Adrenal gland (tissue), 12 donors: ENCODE measurements around the gene INSRR. TPM values are rescaled to one million over a fixed set of nuclear protein-coding genes. Genes with fewer than 3 reads are reported as not detected.

Source experiments
- DNase-seq, 7 donors: peaks; one replicate each; pipeline ENCODE4 v3.0.0-alpha.2; 2019 to 2020
- H3K27ac ChIP-seq, 5 donors: fragments of 200-600 bp; sonication (generic) in 4 of 5; 1 replicate in 3 of 5; 2 replicates in 2 of 5; pipeline versions ENCODE4 v1.5.1 to v1.8.0; 2016 to 2020; ENCODE audit warnings: mild to moderate bottlenecking in 1 of 5
- H3K27me3 ChIP-seq: fragments of 200-600 bp; 2 replicates; pipeline ENCODE4 v1.8.0; 2021
- H3K36me3 ChIP-seq, 2 donors: fragments of 200-600 bp; replicated peaks in 1 of 2; 1 replicate in 1 of 2; 2 replicates in 1 of 2; pipeline versions ENCODE4 v1.5.1 to v1.8.0; 2018 to 2022
- H3K4me1 ChIP-seq, 2 donors: fragments of 200-600 bp; replicated peaks in 1 of 2; 1 replicate in 1 of 2; 2 replicates in 1 of 2; pipeline versions ENCODE4 v1.5.1 to v1.8.0; 2018 to 2021
- H3K4me3 ChIP-seq, 4 donors: fragments of 200-600 bp; sonication (generic) in 3 of 4; one replicate each; pipeline ENCODE4 v1.5.1; 2016 to 2018
- H3K9me3 ChIP-seq, 3 donors: fragments of 200-600 bp; sonication (generic) in 1 of 3; replicated peaks in 1 of 3; 1 replicate in 2 of 3; 2 replicates in 1 of 3; pipeline versions ENCODE4 v1.5.1 to v1.8.0; 2016 to 2021
- CTCF ChIP-seq, 6 experiments: fragments of 450-650 bp in 4 of 6; fragments of 200-600 bp in 2 of 6; sonication (generic) in 1 of 6; IDR thresholded peaks; 1 replicate in 5 of 6; 2 replicates in 1 of 6; pipeline versions ENCODE4 v1.5.1 to v1.8.0; 2016 to 2021; ENCODE audit warnings: antibody characterized with exemption in 6 of 6, mild to moderate bottlenecking in 2 of 6, moderate library complexity in 1 of 6
- POLR2A ChIP-seq, 2 donors: fragments of 450-650 bp; IDR thresholded peaks; one replicate each; pipeline ENCODE4 v1.6.1; 2017; ENCODE audit warnings: antibody characterized with exemption in 2 of 2, mild to moderate bottlenecking in 2 of 2, moderate library complexity in 1 of 2
- WGBS, 4 donors: extraction: QIAGEN DNeasy Blood & Tissue Kit in 2 of 4; methylation state at CpG; one replicate each; pipeline versions ENCODE4 v1.1.5 to v1.1.7; 2013 to 2017; 5-methylcytosine and 5-hydroxymethylcytosine counted together
- intact Hi-C, 2 donors: fragments of 100-400 bp; cut with DNase I; formaldehyde crosslinking; loops; one replicate each; pipeline versions ENCODE4 v1.14.1 to v1.15.0; 2022 to 2023
- polyA plus RNA-seq, 3 donors: library from polyadenylated mRNA; stranded (reverse); fragments of 200-250 nt in 2 of 3; fragments of 350-450 nt in 1 of 3; fragmentation: Illumina TruSeq in 1 of 3; extraction: RNeasy Lipid Tissue Mini Kit (QIAGEN cat#74804) in 1 of 3; gene quantifications; one replicate each; pipeline ENCODE4 v1.2.3, GENCODE V29; 2013 to 2014
- total RNA-seq, 9 donors: library from RNA; depleted of rRNA in 4 of 9; stranded (reverse); fragments of >200 nt in 4 of 9; fragments of 120-200 nt in 1 of 9; fragmentation: NEBNext Ultra II Directional in 1 of 9; extraction: Animal tissue kit (Norgen Biotek cat#: 25700) in 1 of 9; gene quantifications; one replicate each; pipeline versions ENCODE4 v1.1.0 to v1.2.4, GENCODE V29; 2013 to 2023
- donor health status: healthy with polysubstance abuse.
- donor health status: Bipolar disorder and iron deficiency.
- donor health status: DM: yes; HTN: yes; CAD: no.
- donor health status: DM: no; HTN: no; CAD: no.
- donor health status: DM: no; HTN: no; CAD: no.
- donor health status: DM: yes; HTN: yes; CAD: no.

Gene INSRR
- total and polyA plus RNA-seq, 12 donors = 0.04 to 8.7 (median 0.35) TPM; not detected in 2

GRCh38 chr1:156842618-156843300 is 16.2 kb downstream of the INSRR start:
- no peaks in the 10 kb centered on the region for H3K9me3 ChIP-seq
- H3K27ac ChIP-seq = no peak overlapping the region
- intact Hi-C loops = loop anchor here in 1 of 2 donors (5.0 kb wide), 1 partner anchor 45 kb away; no protein-coding TSS in a partner anchor
- no peak for DNase-seq
- TF ChIP-seq POLR2A (IDR thresholded peaks at IDR 0.05) (no peak), CTCF (IDR thresholded peaks at IDR 0.05) (no peak)
- H3K4me3 ChIP-seq = no peak overlapping the region
- no peaks in the 10 kb centered on the region for H3K36me3 ChIP-seq
- WGBS, 4 donors = 69 to 82% (median 77%) methylated on average over 9 of the region's 9 CpGs
- H3K4me1 ChIP-seq = peaks cover 0 to 3% of the 10 kb centered on the region in 2 donors
- peaks cover 29% of the 10 kb centered on the region for H3K27me3 ChIP-seq

- H3K36me3 ChIP-seq = no peaks in the 10 kb centered on the region
- DNase-seq = no peak
- H3K27me3 ChIP-seq = peaks cover 29% of the 10 kb centered on the region
- no peak for TF ChIP-seq POLR2A (IDR thresholded peaks at IDR 0.05)
- no peak overlapping the region for H3K4me3 ChIP-seq
- no peaks in the 10 kb centered on the region for H3K9me3 ChIP-seq
- no peak overlapping the region for H3K27ac ChIP-seq
- H3K4me1 ChIP-seq = peaks cover 0 to 3% of the 10 kb centered on the region in 2 donors
- intact Hi-C loops = loop anchor here in 1 of 2 donors (5.0 kb wide), 1 partner anchor 46 kb away; no protein-coding TSS in a partner anchor
- WGBS, 4 donors = 79 to 84% (median 81%) methylated on average over 15 to 16 of the region's 16 CpGs
Measured at GRCh38 chr1:156841295-156841855, 17.5 kb downstream of the INSRR start.

- peaks cover 0 to 3% of the 10 kb centered on the region in 2 donors for H3K4me1 ChIP-seq
- TF ChIP-seq POLR2A (IDR thresholded peaks at IDR 0.05) (no peak), CTCF (IDR thresholded peaks at IDR 0.05) (no peak)
- intact Hi-C loops = loop anchor here in 1 of 2 donors (5.0 kb wide), 1 partner anchor 46 kb away; no protein-coding TSS in a partner anchor
- no peak overlapping the region for H3K4me3 ChIP-seq
- WGBS, 4 donors = 50 to 76% (median 55%) methylated on average over 6 to 14 of the region's 14 CpGs
- no peaks in the 10 kb centered on the region for H3K9me3 ChIP-seq
- no peak overlapping the region for H3K27ac ChIP-seq
- H3K36me3 ChIP-seq = no peaks in the 10 kb centered on the region
- DNase-seq = no peak
- peaks cover 29% of the 10 kb centered on the region for H3K27me3 ChIP-seq
Measured at GRCh38 chr1:156840898-156841279, 18.0 kb downstream of the INSRR start.

GRCh38 chr1:156840186-156840897 is 18.6 kb downstream of the INSRR start:
- DNase-seq = no peak
- Histone ChIP-seq H3K27me3 (peaks cover 24% of the 10 kb centered on the region), H3K27ac (no peak overlapping the region), H3K36me3 (no peaks in the 10 kb centered on the region), H3K4me1 (peaks cover 0 to 3% of the 10 kb centered on the region in 2 donors), H3K4me3 (no peak overlapping the region), H3K9me3 (no peaks in the 10 kb centered on the region)
- 56 to 84% (median 69%) methylated on average over 3 to 8 of the region's 8 CpGs for WGBS, 4 donors
- no peak for TF ChIP-seq POLR2A (IDR thresholded peaks at IDR 0.05)
- TF ChIP-seq CTCF (IDR thresholded peaks at IDR 0.05) = no peak
- intact Hi-C loops = loop anchor here in 1 of 2 donors (5.0 kb wide), 1 partner anchor 47 kb away; no protein-coding TSS in a partner anchor
